GM21528 (cell line): ENCODE results near the gene TRIM29.

Experiments used
- ATAC-seq: cut with Tn5 transposase; IDR thresholded peaks from one replicate; pipeline ENCODE4 v1.9.1; 2021; ENCODE audit warnings: mild to moderate bottlenecking, moderate library complexity; ENCODE audit not compliant: unreplicated experiment, low FRiP score

The TRIM29 gene

GRCh38 chr11:120102050-120102863, 35.7 kb downstream of the TRIM29 start:
- ATAC-seq, result no peak

- no peak for ATAC-seq
These were observed 39.4 kb downstream of the TRIM29 start for GRCh38 chr11:120098503-120099020.

- no peak for ATAC-seq
These were observed 40.1 kb downstream of the TRIM29 start for GRCh38 chr11:120097721-120098385.

GRCh38 chr11:120096369-120097191, 41.3 kb downstream of the TRIM29 start:
- no peak for ATAC-seq

- no peak for ATAC-seq
These were observed 42.4 kb downstream of the TRIM29 start for GRCh38 chr11:120095516-120095915.

GRCh38 chr11:120091701-120092100, 46.2 kb downstream of the TRIM29 start:
- ATAC-seq, result no peak

- no peak for ATAC-seq
These were observed 46.8 kb downstream of the TRIM29 start for GRCh38 chr11:120091121-120091520.

GRCh38 chr11:120090411-120090810, 47.5 kb downstream of the TRIM29 start:
- ATAC-seq, result no peak

- no peak for ATAC-seq
These were observed 48.6 kb downstream of the TRIM29 start for GRCh38 chr11:120089036-120090001.

GRCh38 chr11:120088056-120088455, 49.9 kb downstream of the TRIM29 start:
- no peak for ATAC-seq

GRCh38 chr11:120086651-120087050, 51.3 kb downstream of the TRIM29 start:
- ATAC-seq, result no peak

- ATAC-seq, result no peak
These were observed 57.9 kb downstream of the TRIM29 start for GRCh38 chr11:120079750-120080610.

GRCh38 chr11:120078397-120078796, 59.5 kb downstream of the TRIM29 start:
- no peak for ATAC-seq

GRCh38 chr11:120074076-120074475, 63.8 kb downstream of the TRIM29 start:
- ATAC-seq, result no peak

GRCh38 chr11:120073196-120073595, 64.7 kb downstream of the TRIM29 start:
- no peak for ATAC-seq

GRCh38 chr11:120068114-120068573, 69.8 kb downstream of the TRIM29 start:
- ATAC-seq, result no peak

- no peak for ATAC-seq
These were observed 70.3 kb downstream of the TRIM29 start for GRCh38 chr11:120067438-120068113.
